HG03432 (cell line): ENCODE data around the gene SBF1.
"Not testable (repeated sequence)": the region's sequence is repeated elsewhere in the genome, so short reads cannot be mapped to it uniquely, and the experiment has no call there.

Experiments used
- ATAC-seq: cut with Tn5 transposase; IDR thresholded peaks from one replicate; pipeline ENCODE4 v1.9.1; 2021; ENCODE audit warnings: mild to moderate bottlenecking, moderate library complexity; ENCODE audit not compliant: unreplicated experiment

SBF1 gene

DNA sequence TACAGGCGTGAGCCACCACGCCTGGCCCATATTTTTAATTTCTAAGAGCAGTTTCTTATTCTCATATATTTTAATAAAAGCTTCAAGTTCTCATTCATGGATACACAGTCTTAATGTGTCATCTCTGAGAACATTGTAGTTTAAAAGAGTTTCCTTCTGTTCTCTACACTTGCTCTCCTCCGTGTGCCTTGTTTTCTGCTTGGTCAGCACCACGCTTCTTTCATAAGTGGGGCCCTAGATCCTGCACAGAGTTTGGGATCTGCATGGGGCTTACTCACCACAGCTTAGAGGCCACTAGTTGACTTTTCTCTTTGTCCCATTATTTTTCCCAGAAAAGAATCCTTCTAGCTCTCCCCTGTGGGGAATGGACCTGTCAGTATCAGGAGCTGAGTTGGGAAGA is 72.9 kb downstream of the SBF1 start:
- ATAC-seq, result no peak

DNA sequence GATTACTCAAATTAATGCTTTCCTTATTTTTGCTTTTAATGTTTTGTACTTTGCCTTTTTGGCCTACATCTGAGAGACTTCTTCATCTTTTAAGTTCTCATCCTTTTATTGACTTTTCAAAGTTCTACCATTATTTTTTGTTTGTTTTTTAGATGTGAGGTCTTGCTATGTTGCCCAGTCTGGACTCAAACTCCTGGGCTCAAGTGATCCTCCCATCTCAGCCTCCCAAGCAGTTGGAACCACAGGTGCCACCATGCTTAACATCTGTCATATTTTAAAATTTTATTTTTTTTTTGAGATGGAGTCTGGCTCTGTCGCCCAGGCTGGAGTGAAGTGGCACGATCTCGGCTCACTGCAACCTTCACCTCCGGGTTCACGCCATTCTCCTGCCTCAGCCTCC is 73.9 kb downstream of the SBF1 start:
- no peak for ATAC-seq

GRCh38 chr22:50400406-50400805 is 74.4 kb downstream of the SBF1 start:
- no peak for ATAC-seq

DNA sequence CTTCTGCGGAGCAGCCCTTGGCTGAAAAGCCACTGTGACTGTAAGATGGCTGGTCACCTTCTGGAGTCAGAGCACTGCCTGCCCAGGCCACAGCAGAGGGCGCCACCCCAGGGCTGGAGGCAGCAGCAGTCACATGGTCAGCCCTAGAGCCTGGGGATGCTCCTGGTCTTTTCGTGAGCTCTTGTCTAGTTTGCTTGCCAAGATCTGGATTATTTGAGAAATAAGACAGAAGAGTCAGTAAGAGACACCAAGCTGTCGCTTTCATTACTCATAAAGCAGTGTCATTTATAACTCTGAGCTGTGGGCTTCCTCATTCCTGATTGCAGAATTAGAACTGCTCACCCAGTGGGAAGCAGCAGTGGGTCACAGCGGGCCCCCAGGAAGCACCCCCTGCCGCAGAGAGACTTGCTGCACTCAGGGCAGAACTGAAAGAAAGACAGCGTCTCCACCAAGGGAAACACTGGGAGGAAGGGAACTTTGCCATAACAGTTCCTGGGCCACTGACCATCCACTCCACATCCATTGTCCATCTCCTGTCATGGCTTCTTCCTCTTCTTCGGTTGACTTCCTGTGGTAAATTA is 75.0 kb downstream of the SBF1 start:
- no peak for ATAC-seq

- no peak for ATAC-seq
Measured at GRCh38 chr22:50398831-50399648, 75.8 kb downstream of the SBF1 start.

DNA sequence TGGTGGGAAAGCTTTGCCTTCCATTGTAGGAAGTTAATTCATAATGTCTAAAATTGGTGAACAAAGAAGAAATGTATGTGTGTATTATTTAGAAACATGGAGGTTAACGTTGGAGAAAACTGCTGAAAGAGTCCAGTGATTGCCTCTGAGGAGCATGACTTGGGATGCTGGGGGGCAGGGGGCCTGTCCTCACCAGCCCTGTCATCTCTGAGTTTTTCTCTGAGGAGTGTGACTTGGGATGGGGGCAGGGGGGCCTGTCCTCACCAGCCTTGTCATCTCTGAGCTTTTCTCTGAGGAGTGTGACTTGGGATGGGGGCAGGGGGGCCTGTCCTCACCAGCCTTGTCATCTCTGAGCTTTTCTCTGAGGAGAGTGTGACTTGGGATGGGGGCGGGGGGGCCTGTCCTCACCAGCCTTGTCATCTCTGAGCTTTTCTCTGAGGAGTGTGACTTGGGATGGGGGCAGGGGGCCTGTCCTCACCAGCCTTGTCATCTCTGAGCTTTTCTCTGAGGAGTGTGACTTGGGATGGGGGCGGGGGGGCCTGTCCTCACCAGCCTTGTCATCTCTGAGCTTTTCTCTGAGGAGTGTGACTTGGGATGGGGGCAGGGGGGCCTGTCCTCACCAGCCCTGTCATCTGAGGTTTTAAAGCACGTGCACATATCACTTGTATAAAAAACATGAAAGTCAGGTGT is 77.3 kb downstream of the SBF1 start:
- ATAC-seq, result not testable (repeated sequence)

DNA sequence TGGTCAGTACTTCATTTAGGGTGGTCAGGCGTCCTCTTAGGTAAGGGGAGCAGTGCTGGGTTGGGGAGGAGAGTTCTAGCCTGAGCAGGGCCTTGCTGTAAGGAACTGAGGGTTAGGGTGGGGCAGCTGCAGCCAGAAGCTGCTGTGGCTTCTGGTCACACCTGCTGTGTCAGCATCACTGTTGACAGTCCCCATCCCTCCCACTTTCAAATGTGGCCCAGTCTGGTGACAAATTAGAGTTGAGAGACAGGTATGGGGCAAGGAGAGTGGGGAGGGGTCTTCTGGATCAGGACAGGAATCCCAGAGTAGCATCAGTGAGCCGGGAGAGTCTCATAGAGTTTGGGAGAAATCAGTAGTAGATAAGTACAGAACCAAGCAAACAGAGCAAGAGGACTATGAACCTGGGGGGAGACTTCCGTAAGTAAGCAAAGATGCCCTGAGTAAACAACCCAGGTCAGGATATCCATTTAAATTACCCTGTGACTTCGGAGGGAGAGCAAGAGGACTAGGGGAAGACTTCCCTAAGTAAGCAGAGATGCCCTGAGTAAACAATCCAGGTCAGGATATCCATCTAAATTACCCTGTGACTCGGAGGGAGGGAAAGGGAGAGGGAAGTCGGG is 78.0 kb downstream of the SBF1 start:
- no peak for ATAC-seq
